Immature natural killer cell (primary cell): Measurements from ENCODE around the gene RAD51B. TPM values are rescaled to one million over a fixed set of nuclear protein-coding genes. Genes with fewer than 3 reads are reported as not detected.
A peak's percentile ranks its signal among the peaks of the same experiment; 100 is the strongest.

Experiments
- DNase-seq, 3 donors: peaks; one replicate each; pipeline ENCODE4 v3.0.0; 2022; ENCODE audit warnings: mixed read lengths in 1 of 3
- H3K27ac Mint-ChIP-seq, 6 donors: one replicate each; pipeline ENCODE4 v1.8.0; 2020; ENCODE audit warnings: mixed read lengths in 6 of 6, mild to moderate bottlenecking in 5 of 6, inconsistent platforms in 4 of 6, moderate library complexity in 3 of 6
- H3K27me3 Mint-ChIP-seq, 3 donors: one replicate each; pipeline ENCODE4 v1.8.0; 2020 to 2021; ENCODE audit warnings: low read depth in 3 of 3, mild to moderate bottlenecking in 3 of 3, mixed read lengths in 3 of 3, moderate library complexity in 3 of 3, inconsistent platforms in 1 of 3
- H3K36me3 Mint-ChIP-seq, 3 donors: one replicate each; pipeline ENCODE4 v1.8.0; 2020; ENCODE audit warnings: mixed read lengths in 3 of 3, inconsistent platforms in 2 of 3, mild to moderate bottlenecking in 2 of 3
- H3K4me1 Mint-ChIP-seq, 2 donors: one replicate each; pipeline ENCODE4 v1.8.0; 2020; ENCODE audit warnings: inconsistent platforms in 2 of 2, mild to moderate bottlenecking in 2 of 2, mixed read lengths in 2 of 2, moderate library complexity in 1 of 2
- H3K4me3 Mint-ChIP-seq, 5 donors: one replicate each; pipeline ENCODE4 v1.8.0; 2020; ENCODE audit warnings: mild to moderate bottlenecking in 5 of 5, mixed read lengths in 5 of 5, inconsistent platforms in 3 of 5, moderate library complexity in 3 of 5
- H3K9me3 Mint-ChIP-seq, 6 donors: one replicate each; pipeline ENCODE4 v1.8.0; 2020; ENCODE audit warnings: mild to moderate bottlenecking in 6 of 6, mixed read lengths in 6 of 6, inconsistent platforms in 4 of 6, moderate library complexity in 3 of 6
- polyA plus RNA-seq, 3 donors: library from polyadenylated mRNA; unstranded; fragments of 300-500 nt; fragmentation: Illumina TruSeq; gene quantifications; one replicate each; pipeline ENCODE4 v1.2.3, GENCODE V29; 2021

The RAD51B gene
- polyA plus RNA-seq, 3 donors from 2014 or later = 17.6 to 20.8 (median 17.7) TPM

DNA sequence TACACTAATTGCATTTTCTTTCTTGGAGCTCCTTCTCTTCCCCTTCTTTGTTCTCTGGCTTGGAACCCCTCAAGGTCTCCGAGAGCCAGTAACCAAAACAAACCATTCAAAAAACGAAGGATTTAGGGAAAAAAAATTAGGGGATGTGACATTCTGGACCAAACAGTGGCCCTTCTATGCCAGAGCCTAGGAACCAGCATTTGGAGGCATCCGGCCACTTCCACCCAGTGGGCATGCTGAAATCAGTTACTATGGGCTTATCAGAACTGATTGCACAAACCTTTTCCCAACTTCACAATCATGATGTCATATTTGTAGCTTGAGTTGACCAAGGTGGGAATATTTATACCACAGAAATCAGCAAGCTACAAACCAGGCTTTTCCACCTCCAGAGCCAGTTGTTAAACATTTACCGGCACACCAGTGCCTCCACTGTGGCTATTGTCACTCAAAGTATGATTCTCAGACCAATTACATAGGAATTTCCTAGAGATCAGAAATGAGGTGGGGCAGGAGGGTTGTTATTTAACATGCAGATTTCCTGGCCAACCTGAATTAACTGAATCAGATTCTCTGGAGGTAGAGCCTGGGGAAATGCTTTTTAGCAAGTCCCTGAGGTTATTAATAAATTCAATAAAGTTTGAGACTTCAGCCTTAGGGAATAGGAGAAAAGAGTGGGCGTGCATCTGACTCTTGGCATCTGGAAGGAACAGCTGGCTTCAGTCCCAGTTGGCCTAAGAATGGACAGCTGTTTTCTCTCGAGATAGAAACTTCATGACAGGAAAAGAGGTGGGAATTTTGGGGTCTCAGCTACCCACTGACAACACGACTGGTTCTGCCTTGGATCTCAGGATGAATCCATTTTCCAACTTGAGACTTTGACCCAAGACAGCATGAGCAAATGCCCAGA, 699.4 kb downstream of the RAD51B start:
- DNase-seq = no peak
- Mint-ChIP-seq H3K9me3 (no peaks in the 10 kb centered on the region), H3K36me3 (peaks cover 0 to 3% (median 0%) of the 10 kb centered on the region in 3 donors), H3K4me1 (peaks cover 9 to 16% of the 10 kb centered on the region in 2 donors), H3K4me3 (peak overlapping the region in 1 of 5 donors; percentile 20), H3K27me3 (no peaks in the 10 kb centered on the region), H3K27ac (peak overlapping the region in 2 of 6 donors; percentile 37 to 70)

- no peak for DNase-seq
- no peaks in the 10 kb centered on the region for H3K27me3 Mint-ChIP-seq
- peaks cover 8 to 14% of the 10 kb centered on the region in 2 donors for H3K4me1 Mint-ChIP-seq
- no peaks in the 10 kb centered on the region for H3K9me3 Mint-ChIP-seq
- peak overlapping the region in 5 of 6 donors; percentile 2 to 77 (median 55) for H3K27ac Mint-ChIP-seq
- H3K4me3 Mint-ChIP-seq = peak overlapping the region in 3 of 5 donors; percentile 20 to 47 (median 31)
- peaks cover 0 to 5% (median 0%) of the 10 kb centered on the region in 3 donors for H3K36me3 Mint-ChIP-seq
Observed at GRCh38 chr14:68519671-68520187, 700.1 kb downstream of the RAD51B start.

DNA sequence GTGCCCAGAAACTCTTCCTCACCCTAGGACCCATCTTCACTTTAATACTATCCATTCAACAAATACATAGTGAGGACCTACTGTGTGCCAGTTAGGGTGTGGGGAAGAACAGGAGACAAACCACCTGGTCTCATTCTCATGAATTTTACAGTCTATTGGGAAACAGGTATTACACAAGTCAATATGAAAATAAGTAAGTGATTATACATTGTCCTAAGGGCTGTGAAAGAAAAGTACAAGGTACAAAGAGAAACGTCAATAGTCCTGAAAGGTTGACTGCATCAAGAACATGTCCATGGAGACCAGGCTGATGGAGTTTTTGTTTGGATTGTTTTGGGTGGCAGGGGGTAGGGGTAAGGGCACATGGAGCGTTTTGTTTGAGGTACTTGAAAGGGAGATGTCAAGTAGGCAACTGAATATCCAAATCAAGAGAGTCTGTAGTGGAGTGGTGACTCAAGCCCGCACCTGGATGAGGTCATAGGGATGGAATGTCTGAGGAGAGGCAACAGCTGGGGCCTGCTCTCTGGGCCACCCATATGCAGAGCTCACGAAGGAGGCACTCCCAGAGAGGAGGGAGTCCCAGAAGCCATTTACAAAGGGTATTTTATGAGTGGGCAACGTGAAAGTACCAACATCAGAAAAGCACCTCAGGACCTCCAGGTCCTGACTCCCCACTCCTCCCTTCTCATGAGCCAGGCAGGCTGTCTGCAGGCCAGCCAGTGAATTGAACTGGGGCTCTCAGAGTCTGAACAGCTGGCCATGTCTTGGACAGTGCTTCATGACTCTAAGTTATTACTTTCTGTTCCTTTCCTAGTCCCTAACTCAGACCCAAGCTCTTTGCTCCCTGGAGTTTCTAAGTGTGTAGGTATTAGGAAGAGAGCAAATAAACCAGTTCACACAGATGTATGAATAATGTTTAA, 701.3 kb downstream of the RAD51B start:
- Mint-ChIP-seq H3K27me3 (peaks cover 0 to 1% (median 0%) of the 10 kb centered on the region in 3 donors), H3K27ac (no peak overlapping the region), H3K4me3 (no peak overlapping the region), H3K9me3 (no peaks in the 10 kb centered on the region), H3K4me1 (peaks cover 8 to 14% of the 10 kb centered on the region in 2 donors), H3K36me3 (peaks cover 0 to 3% (median 0%) of the 10 kb centered on the region in 3 donors)
- DNase-seq = no peak

DNA sequence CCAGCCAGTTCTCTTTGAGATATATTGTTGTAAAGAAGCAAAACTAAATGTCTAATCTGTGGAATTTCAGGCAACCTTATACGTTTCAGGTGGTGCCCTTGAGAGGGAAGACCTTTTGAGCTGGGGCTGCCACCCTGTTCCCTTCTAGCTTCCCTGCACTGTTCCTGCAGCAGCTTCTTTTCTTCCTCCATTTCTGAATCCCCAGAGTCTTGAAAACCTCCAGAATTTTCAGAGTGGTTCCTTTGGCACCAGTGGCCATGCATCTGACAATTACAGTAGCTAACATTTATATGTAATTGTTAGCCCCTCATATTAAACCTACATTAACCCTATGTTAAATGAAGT, 702.0 kb downstream of the RAD51B start:
- DNase-seq = no peak
- peaks cover 0 to 3% (median 0%) of the 10 kb centered on the region in 3 donors for H3K36me3 Mint-ChIP-seq
- H3K27me3 Mint-ChIP-seq = peaks cover 0 to 3% (median 0%) of the 10 kb centered on the region in 3 donors
- H3K4me3 Mint-ChIP-seq = no peak overlapping the region
- no peaks in the 10 kb centered on the region for H3K9me3 Mint-ChIP-seq
- no peak overlapping the region for H3K27ac Mint-ChIP-seq
- peaks cover 8 to 14% of the 10 kb centered on the region in 2 donors for H3K4me1 Mint-ChIP-seq

DNA sequence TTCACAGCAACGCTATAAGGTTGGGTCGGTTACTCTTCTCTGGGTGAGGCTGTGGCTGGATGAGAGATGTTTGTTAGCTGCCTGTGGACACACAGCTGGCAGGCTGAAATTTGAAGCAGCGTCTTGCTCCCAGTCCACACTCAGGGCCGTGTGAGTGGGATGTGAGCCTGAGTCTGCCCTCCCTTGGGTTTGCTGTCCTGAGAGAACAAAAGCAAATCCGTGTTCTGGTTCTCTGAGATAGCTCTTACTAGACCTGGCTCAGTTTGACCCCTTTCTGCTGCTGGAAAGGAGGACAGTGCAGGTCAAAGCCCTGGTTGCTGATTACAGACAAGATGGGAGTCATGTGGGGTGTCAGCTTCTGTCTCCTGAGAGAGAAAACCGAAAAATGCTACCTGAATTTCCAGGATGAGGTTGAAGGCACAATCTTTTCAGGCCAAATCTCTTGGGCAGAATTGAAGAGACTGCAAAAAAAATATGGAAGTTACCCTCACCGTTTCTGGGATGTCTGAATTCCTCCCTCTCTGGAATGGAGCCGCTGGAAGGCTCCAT, 702.5 kb downstream of the RAD51B start:
- peaks cover 0 to 3% (median 0%) of the 10 kb centered on the region in 3 donors for H3K27me3 Mint-ChIP-seq
- H3K27ac Mint-ChIP-seq = no peak overlapping the region
- peaks cover 0 to 3% (median 0%) of the 10 kb centered on the region in 3 donors for H3K36me3 Mint-ChIP-seq
- no peak for DNase-seq
- peaks cover 8 to 14% of the 10 kb centered on the region in 2 donors for H3K4me1 Mint-ChIP-seq
- peaks cover 0 to 2% (median 0%) of the 10 kb centered on the region in 6 donors for H3K9me3 Mint-ChIP-seq
- no peak overlapping the region for H3K4me3 Mint-ChIP-seq

DNA sequence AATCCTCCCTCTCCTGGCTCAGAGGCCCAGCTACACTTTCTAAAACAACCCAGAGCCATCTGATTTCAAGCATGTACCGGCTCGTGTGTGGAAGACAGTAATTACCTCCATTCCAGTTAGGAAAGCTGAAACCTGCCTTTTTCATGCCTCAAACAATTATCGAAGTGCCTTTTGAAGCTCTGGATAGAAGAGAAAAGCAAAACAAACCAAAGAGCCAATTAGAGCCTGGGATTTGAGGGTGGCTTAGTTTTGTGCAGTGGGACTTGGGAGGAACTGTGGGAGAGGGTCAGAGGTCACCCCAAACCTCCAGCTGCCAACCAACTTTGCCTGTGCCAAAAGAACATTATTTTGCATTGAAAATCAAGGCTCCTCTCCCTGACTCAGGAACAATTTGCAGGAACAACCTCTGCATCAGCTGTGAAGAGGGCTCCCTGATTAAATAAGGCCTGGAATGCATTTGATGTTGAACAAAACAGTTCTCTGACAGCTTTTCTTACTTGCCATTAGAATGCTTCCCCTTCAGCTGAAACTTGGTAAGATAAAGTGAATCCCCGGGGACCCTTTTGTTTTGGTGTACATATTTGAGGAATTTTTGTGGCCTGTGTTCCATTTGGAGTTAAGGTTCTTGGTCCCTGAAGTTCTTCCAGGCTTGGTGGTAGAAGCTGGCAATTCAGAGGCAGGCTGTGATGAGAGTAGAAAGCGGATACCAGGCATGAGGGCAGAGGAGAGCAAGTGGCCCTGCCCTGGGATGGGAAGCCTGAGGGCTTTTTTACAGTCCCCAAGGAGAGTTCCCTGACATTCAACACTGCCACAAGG, 703.1 kb downstream of the RAD51B start:
- Mint-ChIP-seq H3K36me3 (peaks cover 0 to 3% (median 0%) of the 10 kb centered on the region in 3 donors), H3K9me3 (peaks cover 0 to 2% (median 0%) of the 10 kb centered on the region in 6 donors), H3K4me3 (no peak overlapping the region), H3K27me3 (peaks cover 0 to 3% (median 0%) of the 10 kb centered on the region in 3 donors), H3K4me1 (peaks cover 8 to 14% of the 10 kb centered on the region in 2 donors), H3K27ac (peak overlapping the region in 1 of 6 donors; percentile 31)
- no peak for DNase-seq

DNA sequence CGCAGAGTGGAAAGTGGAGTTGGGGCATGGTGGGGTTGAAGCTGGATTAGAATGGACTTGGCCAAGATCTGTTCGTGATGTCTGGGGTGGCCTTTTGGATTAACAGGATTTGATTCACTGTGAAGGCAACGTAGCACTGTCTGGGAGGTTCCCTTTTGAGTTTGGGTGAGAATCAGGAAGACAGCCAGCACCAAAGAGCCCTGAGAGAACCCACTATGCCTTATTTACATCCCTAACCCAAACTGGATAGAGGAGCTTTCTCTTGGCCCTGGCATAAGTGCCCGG, 703.7 kb downstream of the RAD51B start:
- DNase-seq = no peak
- Mint-ChIP-seq H3K4me1 (peaks cover 8 to 14% of the 10 kb centered on the region in 2 donors), H3K27ac (no peak overlapping the region), H3K36me3 (peaks cover 0 to 3% (median 0%) of the 10 kb centered on the region in 3 donors), H3K9me3 (peaks cover 0 to 2% (median 0%) of the 10 kb centered on the region in 6 donors), H3K4me3 (no peak overlapping the region), H3K27me3 (peaks cover 0 to 3% (median 0%) of the 10 kb centered on the region in 3 donors)

- Mint-ChIP-seq H3K36me3 (peaks cover 0 to 3% (median under 1%) of the 10 kb centered on the region in 3 donors), H3K4me1 (peaks cover 8 to 12% of the 10 kb centered on the region in 2 donors), H3K9me3 (peaks cover 0 to 2% (median under 1%) of the 10 kb centered on the region in 6 donors), H3K27ac (no peak overlapping the region), H3K27me3 (peaks cover 0 to 3% (median 0%) of the 10 kb centered on the region in 3 donors), H3K4me3 (no peak overlapping the region)
- DNase-seq = no peak
Observed at GRCh38 chr14:68523989-68524725, 704.6 kb downstream of the RAD51B start.

- Mint-ChIP-seq H3K27me3 (peaks cover 0 to 6% (median 0%) of the 10 kb centered on the region in 3 donors), H3K4me1 (no peaks in the 10 kb centered on the region), H3K36me3 (peaks cover 4 to 11% (median 8%) of the 10 kb centered on the region in 3 donors), H3K9me3 (peaks cover 9 to 15% (median 13%) of the 10 kb centered on the region in 6 donors), H3K27ac (no peak overlapping the region), H3K4me3 (no peak overlapping the region)
- no peak for DNase-seq
Observed at GRCh38 chr14:68525516-68525915, 705.9 kb downstream of the RAD51B start.

DNA sequence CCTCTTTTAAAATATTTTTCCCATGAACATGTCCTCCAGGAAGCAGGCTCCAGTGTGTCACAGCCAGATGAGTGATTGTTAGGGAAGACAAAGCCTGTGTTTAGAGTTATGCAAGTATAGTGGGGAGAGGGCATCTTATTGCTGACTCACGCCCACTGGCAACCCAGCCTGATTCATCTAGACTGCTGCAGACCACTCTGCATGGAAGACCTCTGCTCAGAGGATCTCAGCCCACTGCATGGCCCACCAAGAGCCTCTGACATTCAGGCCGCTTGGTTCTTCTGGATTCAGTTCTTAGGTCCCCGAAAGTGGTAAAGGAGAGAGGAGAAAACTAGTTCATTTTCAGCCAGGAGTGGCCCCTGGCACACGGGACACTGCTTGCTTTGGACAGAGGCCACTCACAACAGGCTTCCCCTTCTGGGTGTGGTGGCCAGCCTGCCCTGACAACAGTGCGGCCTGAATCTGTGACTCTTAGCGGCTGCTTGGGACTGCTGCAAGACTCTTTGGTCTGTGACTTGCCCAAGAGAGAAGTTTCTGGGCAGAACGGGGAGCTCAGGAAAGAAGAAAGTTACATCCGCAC, 707.0 kb downstream of the RAD51B start:
- no peak for DNase-seq
- Mint-ChIP-seq H3K36me3 (peaks cover 9 to 16% (median 14%) of the 10 kb centered on the region in 3 donors), H3K27me3 (peaks cover 0 to 6% (median 2%) of the 10 kb centered on the region in 3 donors), H3K4me1 (no peaks in the 10 kb centered on the region), H3K9me3 (peaks cover 11 to 25% (median 17%) of the 10 kb centered on the region in 6 donors), H3K4me3 (no peak overlapping the region), H3K27ac (no peak overlapping the region)

GRCh38 chr14:68527329-68527851, 707.8 kb downstream of the RAD51B start:
- peaks cover 15 to 27% (median 18%) of the 10 kb centered on the region in 6 donors for H3K9me3 Mint-ChIP-seq
- no peak for DNase-seq
- no peak overlapping the region for H3K4me3 Mint-ChIP-seq
- H3K27me3 Mint-ChIP-seq = peaks cover 0 to 6% (median 2%) of the 10 kb centered on the region in 3 donors
- no peaks in the 10 kb centered on the region for H3K4me1 Mint-ChIP-seq
- peaks cover 14 to 16% (median 14%) of the 10 kb centered on the region in 3 donors for H3K36me3 Mint-ChIP-seq
- no peak overlapping the region for H3K27ac Mint-ChIP-seq
